ENCODE measurements around the gene LTN1. TPM values are rescaled to one million over a fixed set of nuclear protein-coding genes. Genes with fewer than 3 reads are reported as not detected.

The LTN1 gene
- total RNA-seq, 1 donor from 2014 or later = 29.1 TPM

DNA sequence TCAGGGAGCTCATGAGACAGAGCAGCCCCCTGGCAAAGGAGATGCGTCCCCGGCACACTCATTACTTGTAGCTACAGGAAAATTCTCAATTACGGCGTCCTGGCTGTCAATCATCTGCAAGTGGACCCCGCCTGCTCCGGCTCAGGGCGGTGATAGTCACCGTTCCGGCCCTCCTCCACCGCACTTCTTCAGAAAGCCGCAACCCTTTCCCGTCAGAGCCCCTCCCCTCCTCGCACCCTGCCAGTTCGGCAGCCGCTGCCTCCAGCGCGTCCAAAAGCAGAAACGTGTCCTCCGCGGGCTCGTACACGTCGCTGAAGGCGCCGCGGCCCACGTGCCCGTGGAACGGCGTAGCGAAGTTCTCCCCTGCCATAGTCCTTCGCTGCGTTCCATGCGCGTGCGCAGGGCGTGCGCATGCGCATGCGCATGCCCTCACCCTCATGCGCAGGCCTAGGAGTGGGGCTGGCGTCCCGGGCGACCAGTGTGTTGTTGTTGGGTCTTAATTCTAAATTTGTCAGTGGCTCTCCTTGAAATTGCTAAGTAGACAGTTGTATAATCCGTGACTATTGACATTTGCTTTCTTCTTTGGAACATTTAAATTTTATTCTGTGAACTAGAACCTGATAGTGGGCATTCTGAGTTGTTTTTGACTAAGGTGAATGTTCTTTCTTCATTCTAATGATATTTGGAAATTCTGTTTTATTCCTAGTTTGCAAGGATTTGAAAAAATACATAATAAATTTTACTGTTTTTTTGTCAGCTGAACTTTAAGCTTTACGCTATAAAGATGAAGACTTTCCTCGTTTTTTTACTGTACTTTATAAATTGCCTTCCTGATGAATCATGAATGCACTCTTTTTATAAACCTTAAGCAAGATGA lies 107.5 kb downstream of the LTN1 start:
- peak; percentile 96 for DNase-seq (ENCODE audit: low spot score)

DNA sequence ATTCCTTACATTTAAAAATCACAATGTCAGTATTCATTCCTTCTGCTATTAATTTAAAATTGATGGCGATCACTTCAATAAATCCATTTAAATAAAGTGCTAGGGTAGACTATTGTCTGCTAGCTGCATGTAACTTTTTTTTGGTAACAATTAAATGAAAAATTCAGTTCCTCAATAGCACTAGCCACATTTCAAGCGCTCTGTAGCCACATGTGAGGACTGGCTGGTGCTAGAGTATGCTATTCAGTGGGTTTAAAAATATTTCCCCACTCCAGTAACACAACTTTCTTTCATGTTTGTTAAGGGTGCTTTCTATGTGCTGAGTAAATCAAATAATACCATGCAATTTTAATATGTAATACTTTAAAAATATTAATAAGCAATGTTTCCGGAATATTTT lies 108.2 kb downstream of the LTN1 start:
- no peak for DNase-seq (ENCODE audit: low spot score)

DNA sequence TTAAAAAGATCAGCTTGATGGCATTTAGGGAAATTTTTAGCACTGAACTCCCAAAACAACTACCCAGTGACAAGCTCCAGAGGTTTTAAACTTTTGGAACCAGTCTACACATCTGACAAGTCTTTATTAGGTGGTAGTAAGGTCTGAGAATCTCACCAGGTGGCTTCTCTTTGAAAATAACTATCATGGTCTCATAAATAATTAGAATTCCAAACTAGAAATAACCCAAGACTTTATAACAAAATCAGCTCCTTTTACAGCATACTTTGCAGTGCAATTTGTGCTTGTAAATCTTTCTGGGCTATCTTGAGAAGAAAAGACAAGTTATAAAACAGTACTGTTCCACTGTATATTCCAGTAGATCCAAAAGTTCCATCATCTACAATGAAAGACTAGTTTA lies 108.7 kb downstream of the LTN1 start:
- peak; percentile 19 for DNase-seq (ENCODE audit: low spot score)

DNA sequence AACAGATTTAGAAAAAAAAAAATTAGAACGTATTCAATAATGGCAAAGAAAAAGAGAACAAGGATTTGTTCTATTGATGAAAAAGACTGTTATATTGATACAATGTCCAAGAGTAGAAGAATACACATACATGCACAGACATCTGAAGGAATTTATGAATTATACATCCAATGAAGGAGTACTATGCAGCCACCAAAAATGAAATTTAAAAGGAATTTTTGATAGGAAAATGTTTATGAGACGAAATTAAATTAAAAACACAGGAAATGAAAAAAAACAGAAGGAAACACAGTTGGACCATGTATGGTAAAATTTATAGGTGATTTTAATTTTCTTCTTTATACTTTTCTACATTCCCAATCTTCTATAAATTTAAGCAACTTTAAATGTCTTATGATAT lies 110.3 kb downstream of the LTN1 start:
- no peak for DNase-seq (ENCODE audit: low spot score)

Other genes starting within 250 kb of the LTN1 start
- 27.2 TPM for gene RWDD2B, start 26.5 kb upstream of the LTN1 start, total RNA-seq (ENCODE audit: insufficient read depth, low replicate concordance)
- gene USP16, start 31.8 kb upstream of the LTN1 start, total RNA-seq (ENCODE audit: insufficient read depth, low replicate concordance) = 35.9 TPM
- 170 TPM for gene CCT8, start 80.8 kb upstream of the LTN1 start, total RNA-seq (ENCODE audit: insufficient read depth, low replicate concordance)
- gene MAP3K7CL, start 137.8 kb upstream of the LTN1 start, total RNA-seq (ENCODE audit: insufficient read depth, low replicate concordance) = 19.0 TPM

Measured in umbilical cord (tissue), 2 donors.